Loucy (cell line): ENCODE measurements around the gene RBM28.

Experiments used
- H2AFZ ChIP-seq: fragments of 200-600 bp; sonication (generic); 2 replicates; pipeline ENCODE4 v1.6.0; 2016; ENCODE audit warnings: antibody characterized with exemption, mild to moderate bottlenecking, low read length, moderate library complexity
- H3F3A ChIP-seq: fragments of 200-600 bp; 2 replicates; pipeline ENCODE4 v1.6.0; 2016; ENCODE audit warnings: antibody characterized with exemption, low read depth, mild to moderate bottlenecking
- H3K27me3 ChIP-seq: fragments of 200-600 bp; sonication (generic); 2 replicates; pipeline ENCODE4 v1.6.1; 2014; ENCODE audit warnings: low read length, mild to moderate bottlenecking; ENCODE audit not compliant: insufficient read depth, poor library complexity, severe bottlenecking
- H3K36me3 ChIP-seq: fragments of 200-600 bp; sonication (generic); 2 replicates; pipeline ENCODE4 v1.6.1; 2016; ENCODE audit warnings: low read length; ENCODE audit not compliant: insufficient read depth
- H3K4me1 ChIP-seq: fragments of 200-600 bp; sonication (generic); 2 replicates; pipeline ENCODE4 v1.5.1; 2014; ENCODE audit warnings: low read length, mild to moderate bottlenecking; ENCODE audit not compliant: insufficient read depth, poor library complexity, severe bottlenecking
- H3K4me2 ChIP-seq: fragments of 200-600 bp; sonication (generic); 2 replicates; pipeline ENCODE4 v1.6.0; 2014; ENCODE audit warnings: antibody characterized with exemption, low read length, low read depth, mild to moderate bottlenecking; ENCODE audit not compliant: poor library complexity, severe bottlenecking
- H3K4me3 ChIP-seq: fragments of 200-600 bp; sonication (generic); 2 replicates; pipeline ENCODE4 v1.5.1; 2014; ENCODE audit warnings: low read length, mild to moderate bottlenecking, mixed read lengths; ENCODE audit not compliant: poor library complexity, severe bottlenecking
- H3K79me2 ChIP-seq: fragments of 200-600 bp; sonication (generic); 2 replicates; pipeline ENCODE4 v1.6.1; 2014; ENCODE audit warnings: low read length; ENCODE audit not compliant: insufficient read depth
- H3K9ac ChIP-seq: fragments of 200-600 bp; sonication (generic); 2 replicates; pipeline ENCODE4 v1.6.0; 2014; ENCODE audit warnings: mild to moderate bottlenecking, low read depth, low read length, moderate library complexity; ENCODE audit not compliant: poor library complexity, severe bottlenecking
- H3K9me2 ChIP-seq: fragments of 200-600 bp; sonication (generic); replicated peaks from 2 replicates; pipeline ENCODE4 v1.6.1; 2016; ENCODE audit warnings: low read depth, low read length, mixed read lengths
- H3K9me3 ChIP-seq: fragments of 200-600 bp; sonication (generic); 2 replicates; pipeline ENCODE4 v1.6.1; 2014; ENCODE audit warnings: mild to moderate bottlenecking, antibody characterized with exemption, low read length, low read depth; ENCODE audit not compliant: insufficient read depth
- H4K20me1 ChIP-seq: fragments of 200-600 bp; sonication (generic); 2 replicates; pipeline ENCODE4 v1.6.0; 2014; ENCODE audit warnings: antibody characterized with exemption, low read length, mild to moderate bottlenecking; ENCODE audit not compliant: insufficient read depth, poor library complexity, severe bottlenecking
- EZH2phosphoT487 ChIP-seq: fragments of 200-600 bp; IDR thresholded peaks from 2 replicates; pipeline ENCODE4 v1.6.1; 2018; ENCODE audit warnings: antibody characterized with exemption, mild to moderate bottlenecking, moderate library complexity, borderline replicate concordance
- TF ChIP-seq, protein P1 (sequence below): fragments of 200-600 bp; sonication (generic); conservative IDR thresholded peaks from 2 replicates; pipeline ENCODE4 v1.5.1; 2014; ENCODE audit warnings: mild to moderate bottlenecking, antibody characterized with exemption, low read length

RBM28 gene

DNA sequence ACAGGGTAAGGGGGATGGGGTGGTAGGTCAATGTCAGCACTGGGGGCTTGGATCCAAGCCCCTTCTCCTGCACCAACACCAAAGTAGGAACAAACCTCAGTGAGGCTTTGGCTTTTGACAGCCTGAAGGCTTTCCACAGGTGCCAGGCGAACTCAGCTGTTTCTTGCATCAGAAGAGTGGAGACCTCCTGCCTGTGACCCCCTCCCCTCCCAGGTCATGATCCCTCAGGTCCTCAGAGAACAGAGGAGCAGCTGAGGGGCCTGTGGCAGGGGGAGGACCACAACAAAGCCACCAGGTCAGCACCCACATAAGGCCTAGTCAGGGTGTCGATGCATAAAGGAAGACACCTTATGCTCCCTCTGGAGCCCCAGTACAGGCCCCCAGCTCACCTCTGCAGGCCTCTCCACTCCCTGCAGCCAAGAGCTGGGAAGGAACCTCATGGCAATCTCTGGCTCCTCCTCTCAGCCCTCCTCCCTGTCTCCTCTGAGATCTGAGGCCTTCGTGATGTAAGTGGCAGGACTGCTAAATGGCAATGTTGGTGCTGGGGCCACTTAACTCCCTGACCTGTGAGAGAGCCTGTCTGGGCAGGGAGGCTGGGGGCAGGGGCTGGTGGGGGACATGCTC, 36.9 kb upstream of the RBM28 start:
- Histone ChIP-seq H3K4me2 (no peak overlapping the region), H4K20me1 (no peaks in the 10 kb centered on the region), H3K9me3 (no peaks in the 10 kb centered on the region), H3K4me1 (peaks cover 26% of the 10 kb centered on the region), H3K79me2 (no peaks in the 10 kb centered on the region), H3K36me3 (no peaks in the 10 kb centered on the region), H3K27me3 (no peaks in the 10 kb centered on the region), H3F3A (no peaks in the 10 kb centered on the region), H2AFZ (0 out of 2 replicates have a peak overlapping the region, but pooled peaks have one; percentile 44), H3K4me3 (no peak overlapping the region), H3K9ac (no peak overlapping the region), H3K9me2 (no peaks in the 10 kb centered on the region)
- TF ChIP-seq EZH2phosphoT487: no peak
- TF ChIP-seq, protein P1, sequence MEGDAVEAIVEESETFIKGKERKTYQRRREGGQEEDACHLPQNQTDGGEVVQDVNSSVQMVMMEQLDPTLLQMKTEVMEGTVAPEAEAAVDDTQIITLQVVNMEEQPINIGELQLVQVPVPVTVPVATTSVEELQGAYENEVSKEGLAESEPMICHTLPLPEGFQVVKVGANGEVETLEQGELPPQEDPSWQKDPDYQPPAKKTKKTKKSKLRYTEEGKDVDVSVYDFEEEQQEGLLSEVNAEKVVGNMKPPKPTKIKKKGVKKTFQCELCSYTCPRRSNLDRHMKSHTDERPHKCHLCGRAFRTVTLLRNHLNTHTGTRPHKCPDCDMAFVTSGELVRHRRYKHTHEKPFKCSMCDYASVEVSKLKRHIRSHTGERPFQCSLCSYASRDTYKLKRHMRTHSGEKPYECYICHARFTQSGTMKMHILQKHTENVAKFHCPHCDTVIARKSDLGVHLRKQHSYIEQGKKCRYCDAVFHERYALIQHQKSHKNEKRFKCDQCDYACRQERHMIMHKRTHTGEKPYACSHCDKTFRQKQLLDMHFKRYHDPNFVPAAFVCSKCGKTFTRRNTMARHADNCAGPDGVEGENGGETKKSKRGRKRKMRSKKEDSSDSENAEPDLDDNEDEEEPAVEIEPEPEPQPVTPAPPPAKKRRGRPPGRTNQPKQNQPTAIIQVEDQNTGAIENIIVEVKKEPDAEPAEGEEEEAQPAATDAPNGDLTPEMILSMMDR: no peak

DNA sequence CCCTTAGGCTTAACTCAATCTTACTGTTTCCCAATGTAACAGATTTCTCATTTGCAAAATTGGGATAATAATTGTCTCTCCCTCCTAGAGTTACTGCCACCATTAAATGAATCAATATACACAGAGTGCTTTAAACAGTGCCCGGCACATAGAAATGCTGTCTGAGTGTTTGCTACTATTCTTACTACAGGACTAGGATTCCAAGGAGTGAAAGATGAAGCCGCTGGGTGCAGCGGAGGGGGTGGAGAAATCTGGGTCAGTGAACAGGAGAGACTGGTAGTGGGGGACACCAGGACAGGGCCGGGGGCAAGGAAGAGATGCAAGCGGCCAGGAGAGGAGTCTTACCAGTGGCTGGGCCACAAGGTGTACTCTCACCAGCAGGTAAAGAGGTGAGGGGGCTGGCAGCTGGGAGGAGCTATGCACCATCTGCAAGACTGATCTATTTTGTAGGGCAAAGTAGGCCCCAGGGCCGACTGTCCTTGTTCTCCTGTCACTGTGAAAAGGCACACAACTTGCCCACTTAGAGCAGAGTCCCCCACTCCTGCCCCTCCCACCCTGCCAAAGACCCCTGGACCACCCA, 36.3 kb upstream of the RBM28 start:
- H2AFZ ChIP-seq: 0 out of 2 replicates have a peak overlapping the region, but pooled peaks have one; percentile 44
- H3K9me3 ChIP-seq: no peaks in the 10 kb centered on the region
- H3K9ac ChIP-seq: no peak overlapping the region
- no peak for TF ChIP-seq EZH2phosphoT487
- TF ChIP-seq, protein P1: no peak
- H3K79me2 ChIP-seq: no peaks in the 10 kb centered on the region
- H3F3A ChIP-seq: no peaks in the 10 kb centered on the region
- no peaks in the 10 kb centered on the region for H3K9me2 ChIP-seq
- H3K4me2 ChIP-seq: no peak overlapping the region
- H3K36me3 ChIP-seq: no peaks in the 10 kb centered on the region
- H3K4me3 ChIP-seq: no peak overlapping the region
- no peaks in the 10 kb centered on the region for H4K20me1 ChIP-seq
- H3K27me3 ChIP-seq: no peaks in the 10 kb centered on the region
- H3K4me1 ChIP-seq: peaks cover 22% of the 10 kb centered on the region

DNA sequence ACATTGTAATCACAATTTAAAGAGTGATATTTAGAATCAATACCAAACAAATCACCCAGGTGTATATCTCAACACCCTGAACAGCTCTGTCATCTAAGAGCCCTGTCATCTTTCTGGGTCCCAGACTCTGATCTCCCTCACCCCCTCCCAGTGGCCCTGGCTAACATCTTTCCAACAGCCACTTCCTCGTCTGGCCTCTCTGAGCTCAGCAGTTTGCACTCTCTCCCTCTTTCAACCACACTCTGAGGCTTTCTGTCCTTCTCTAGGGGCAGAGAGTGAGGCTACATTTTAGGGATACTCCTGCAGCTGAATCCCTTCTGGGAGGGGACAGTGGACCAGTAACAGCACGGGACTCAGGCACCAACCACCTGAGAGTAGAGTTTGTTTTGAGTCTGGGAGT, 34.9 kb upstream of the RBM28 start:
- H3K4me2 ChIP-seq: no peak overlapping the region
- H3K27me3 ChIP-seq: no peaks in the 10 kb centered on the region
- H3K4me1 ChIP-seq: peaks cover 14% of the 10 kb centered on the region
- H3K79me2 ChIP-seq: no peaks in the 10 kb centered on the region
- H3K9me2 ChIP-seq: no peaks in the 10 kb centered on the region
- no peak overlapping the region for H3K4me3 ChIP-seq
- H3K36me3 ChIP-seq: no peaks in the 10 kb centered on the region
- peak overlapping the region; percentile 22 for H3K9ac ChIP-seq
- TF ChIP-seq, protein P1: no peak
- TF ChIP-seq EZH2phosphoT487: no peak
- no peaks in the 10 kb centered on the region for H4K20me1 ChIP-seq
- peak overlapping the region; percentile 77 for H2AFZ ChIP-seq
- H3F3A ChIP-seq: no peaks in the 10 kb centered on the region
- H3K9me3 ChIP-seq: no peaks in the 10 kb centered on the region
